GM13976 (cell line): ENCODE results near the gene MEIS2.

Experiments used
- DNase-seq: peaks from one replicate; pipeline ENCODE4 v3.0.0; 2012; ENCODE audit warnings: low spot score
- in situ Hi-C: fragments of 300-500 bp; cut with MboI; formaldehyde crosslinking; loops from one replicate; pipeline ENCODE4 v1.12.0; 2022; ENCODE audit warnings: low sequenced_read_pairs, mixed read lengths, inconsistent platforms; ENCODE audit not compliant: unreplicated experiment
- TF ChIP-seq, protein P1 (sequence below): IDR thresholded peaks from 2 replicates; pipeline ENCODE4 v1.5.1; 2012; ENCODE audit warnings: borderline replicate concordance, mild to moderate bottlenecking; ENCODE audit not compliant: insufficient read depth; ENCODE audit errors: extremely low read depth, missing control alignments, control extremely low read depth

Gene MEIS2

DNA sequence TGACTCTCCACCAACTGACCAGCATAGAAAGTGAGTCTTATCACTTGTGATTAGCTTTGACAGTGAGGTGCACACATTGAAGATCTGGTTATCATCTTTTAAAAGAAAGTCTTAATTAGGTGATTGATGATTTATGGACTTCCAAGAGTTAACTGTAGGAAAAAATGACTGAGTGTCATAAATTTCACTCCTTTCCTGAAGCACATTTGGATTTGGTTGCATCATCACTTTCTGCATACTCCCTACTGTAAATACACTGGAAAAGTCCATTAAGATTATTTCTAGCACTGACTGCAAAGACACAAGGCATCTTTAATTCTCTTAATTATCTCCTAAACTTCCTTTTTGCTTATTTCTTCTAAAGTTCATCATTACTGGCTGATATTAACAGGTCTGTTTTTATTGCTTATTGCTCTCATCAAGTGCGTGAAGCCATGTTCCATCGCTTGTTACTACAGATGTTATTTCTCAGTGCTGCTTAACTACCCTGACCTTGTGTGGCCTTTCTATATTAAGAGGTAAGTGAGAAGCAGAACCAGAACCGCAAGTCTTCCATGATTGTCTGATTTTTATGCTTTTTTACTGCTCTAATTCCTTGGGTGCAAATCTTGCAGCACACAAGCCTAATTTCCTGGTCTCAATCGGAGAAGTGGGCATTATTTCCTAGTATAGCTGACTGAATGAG is 153.2 kb downstream of the MEIS2 start:
- TF ChIP-seq, protein P1, sequence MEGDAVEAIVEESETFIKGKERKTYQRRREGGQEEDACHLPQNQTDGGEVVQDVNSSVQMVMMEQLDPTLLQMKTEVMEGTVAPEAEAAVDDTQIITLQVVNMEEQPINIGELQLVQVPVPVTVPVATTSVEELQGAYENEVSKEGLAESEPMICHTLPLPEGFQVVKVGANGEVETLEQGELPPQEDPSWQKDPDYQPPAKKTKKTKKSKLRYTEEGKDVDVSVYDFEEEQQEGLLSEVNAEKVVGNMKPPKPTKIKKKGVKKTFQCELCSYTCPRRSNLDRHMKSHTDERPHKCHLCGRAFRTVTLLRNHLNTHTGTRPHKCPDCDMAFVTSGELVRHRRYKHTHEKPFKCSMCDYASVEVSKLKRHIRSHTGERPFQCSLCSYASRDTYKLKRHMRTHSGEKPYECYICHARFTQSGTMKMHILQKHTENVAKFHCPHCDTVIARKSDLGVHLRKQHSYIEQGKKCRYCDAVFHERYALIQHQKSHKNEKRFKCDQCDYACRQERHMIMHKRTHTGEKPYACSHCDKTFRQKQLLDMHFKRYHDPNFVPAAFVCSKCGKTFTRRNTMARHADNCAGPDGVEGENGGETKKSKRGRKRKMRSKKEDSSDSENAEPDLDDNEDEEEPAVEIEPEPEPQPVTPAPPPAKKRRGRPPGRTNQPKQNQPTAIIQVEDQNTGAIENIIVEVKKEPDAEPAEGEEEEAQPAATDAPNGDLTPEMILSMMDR: no peak
- in situ Hi-C loops: no loop called here
- no peak for DNase-seq

DNA sequence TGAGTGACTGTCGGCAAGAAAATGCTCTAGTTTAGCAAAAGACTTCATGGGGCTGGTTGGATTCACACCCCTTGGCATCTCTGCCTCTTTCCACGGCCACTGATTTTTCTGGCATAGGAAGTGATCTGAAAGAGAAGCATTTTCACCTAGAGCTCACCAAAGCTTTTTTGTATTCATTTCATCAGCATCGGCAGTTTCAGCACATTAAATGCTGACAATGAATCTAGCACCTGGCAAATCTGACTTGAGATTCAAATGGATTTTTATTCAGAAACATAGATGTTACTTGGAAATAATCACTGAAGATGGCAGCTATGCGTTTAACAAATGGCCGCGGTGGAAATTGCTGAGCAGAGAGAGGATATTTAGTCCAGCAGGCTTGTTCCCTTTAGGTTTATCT is 155.9 kb downstream of the MEIS2 start:
- DNase-seq: no peak
- in situ Hi-C loops: no loop called here

DNA sequence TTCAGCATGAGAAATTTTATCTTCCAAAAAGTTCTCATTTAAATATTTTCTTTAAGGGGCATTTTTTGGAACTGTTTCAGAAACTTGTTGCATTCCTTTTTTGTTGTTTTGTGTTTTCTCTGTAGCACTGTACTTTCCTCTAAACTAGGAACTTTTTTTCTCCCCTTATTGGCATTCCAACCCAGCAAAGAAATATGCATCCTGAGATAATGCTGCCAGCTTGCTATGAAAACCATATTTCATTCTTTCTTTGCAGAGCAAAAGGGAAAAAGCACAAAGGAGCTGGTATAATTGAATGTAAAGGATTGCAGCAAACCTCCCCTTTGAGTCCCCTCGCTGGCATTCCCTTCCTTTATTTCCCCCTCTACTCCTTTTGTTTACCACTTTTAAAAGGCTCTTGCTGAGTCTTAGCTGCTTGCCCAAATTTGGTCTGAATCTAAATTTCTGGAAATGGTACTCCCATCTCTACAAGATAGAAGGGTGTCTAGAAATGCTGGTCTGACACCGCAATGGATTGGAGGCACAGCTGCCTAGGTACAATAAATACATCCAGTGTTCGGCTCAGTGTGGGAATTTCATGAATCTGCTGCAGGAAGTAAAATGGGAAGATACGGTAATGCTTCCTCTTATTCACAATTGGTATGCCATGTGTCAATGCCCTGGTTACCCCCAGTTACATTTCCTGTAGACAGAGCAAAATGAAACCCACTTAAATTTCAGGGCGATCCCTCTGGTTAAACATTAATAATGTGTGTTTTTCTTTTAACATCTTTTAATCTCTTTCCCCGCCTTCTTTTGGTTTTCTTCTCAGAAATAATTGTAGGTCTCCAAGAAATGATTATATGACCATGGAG is 156.6 kb downstream of the MEIS2 start:
- TF ChIP-seq, protein P1: no peak
- DNase-seq: no peak
- in situ Hi-C loops: no loop called here

More for the DNA sequence above, 155.9 kb downstream of the MEIS2 start:
- TF ChIP-seq, protein P1: no peak

DNA sequence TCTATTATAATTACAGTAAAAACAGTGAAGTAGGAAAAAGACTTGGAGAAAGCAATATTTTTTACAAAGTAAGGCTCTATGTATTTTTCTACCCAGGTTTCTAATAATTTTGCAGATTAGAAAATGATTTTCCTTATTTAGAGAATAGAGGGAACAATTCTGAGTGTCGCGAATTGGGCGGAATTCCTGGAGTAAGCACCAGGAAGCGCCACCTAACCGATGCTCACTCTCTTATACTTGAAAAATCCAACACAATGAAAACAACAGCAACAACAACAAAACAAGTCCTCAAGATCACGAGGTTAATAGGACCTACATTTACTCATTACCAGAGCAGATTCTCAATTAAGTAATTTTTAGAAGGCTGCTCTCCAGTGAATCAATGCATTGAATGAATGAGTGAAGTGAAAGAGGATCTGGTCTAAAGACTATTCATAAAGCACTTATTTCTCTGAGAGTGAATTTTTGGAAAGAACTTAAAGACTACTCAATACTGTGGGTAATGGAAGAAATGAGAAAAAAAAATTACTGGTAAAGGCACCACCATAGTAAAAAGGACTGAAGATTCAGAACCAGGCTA is 158.0 kb downstream of the MEIS2 start:
- no peak for DNase-seq
- TF ChIP-seq, protein P1: no peak
- in situ Hi-C loops: no loop called here

DNA sequence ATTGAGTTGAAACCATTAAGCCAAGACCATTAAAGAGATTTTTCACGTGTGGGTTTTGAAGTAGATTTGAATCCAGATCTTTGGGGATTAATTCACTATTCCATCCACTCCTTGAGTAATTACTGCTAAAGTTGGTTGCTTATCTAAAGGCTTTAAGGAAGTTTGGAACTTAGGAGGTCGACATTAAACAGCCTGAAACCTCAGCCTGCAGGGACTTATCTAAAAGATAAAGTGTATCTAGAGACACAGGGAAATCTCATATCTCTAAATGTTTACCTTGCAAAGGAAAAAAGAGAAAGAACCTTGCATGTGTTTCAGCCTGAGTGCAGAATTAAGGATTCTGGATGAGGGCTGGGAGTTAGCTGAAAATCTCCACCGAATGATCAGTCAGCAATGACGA is 158.6 kb downstream of the MEIS2 start:
- TF ChIP-seq, protein P1: no peak
- no peak for DNase-seq
- in situ Hi-C loops: no loop called here

DNA sequence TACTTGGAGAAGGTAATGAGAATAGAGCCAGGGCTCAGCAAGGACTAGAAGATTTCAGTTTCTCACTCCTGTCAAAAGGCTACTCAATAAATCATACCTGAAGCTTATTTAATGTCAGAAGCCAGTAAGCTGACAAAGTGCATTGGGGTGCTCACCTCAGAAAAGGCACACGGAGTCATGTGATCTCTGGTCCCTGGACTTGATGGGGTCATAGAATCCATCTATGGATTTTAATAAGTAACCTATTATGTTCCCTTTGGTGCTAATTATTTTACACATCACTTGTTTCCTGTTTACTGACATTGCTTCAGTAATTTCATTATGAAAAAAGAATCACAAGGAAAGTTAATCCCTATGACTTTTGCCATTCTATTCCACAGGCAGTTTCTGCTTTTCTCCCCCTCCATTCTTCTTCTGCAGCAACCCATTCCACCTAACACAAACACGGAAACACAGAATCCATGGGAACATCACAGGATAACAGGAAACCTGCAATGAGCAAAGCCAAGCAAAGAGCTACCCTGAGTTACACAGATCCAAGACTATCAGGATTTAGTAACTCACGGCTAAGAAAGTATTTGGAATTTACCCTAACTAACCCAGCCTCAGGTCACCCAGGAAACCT is 159.6 kb downstream of the MEIS2 start:
- TF ChIP-seq, protein P1: no peak
- no peak for DNase-seq
- in situ Hi-C loops: no loop called here
